Natural killer cell (primary cell): ENCODE measurements around the gene SULT1A2. TPM values are rescaled to one million over a fixed set of nuclear protein-coding genes. Genes with fewer than 3 reads are reported as not detected.

ENCODE experiments used
- ATAC-seq, 3 donors: fragments of 150-1000 bp in 2 of 3; fragments of 200-7000 bp in 1 of 3; cut with Tn5 transposase; 1 replicate in 1 of 3; 2 replicates in 2 of 3; pipeline ENCODE4 v1.10.0; 2021; ENCODE audit warnings: mild to moderate bottlenecking in 2 of 3, moderate library complexity in 2 of 3
- DNase-seq, 2 donors: peaks; one replicate each; pipeline versions ENCODE4 v3.0.0 to v3.0.0-alpha.2; 2013 to 2021; ENCODE audit warnings: mixed read lengths in 1 of 2
- H3K27ac ChIP-seq: one replicate; pipeline ENCODE4 v1.5.1; 2013; ENCODE audit warnings: mild to moderate bottlenecking, low read length
- H3K27me3 ChIP-seq: one replicate; pipeline ENCODE4 v1.6.1; 2013; ENCODE audit warnings: low read length; ENCODE audit not compliant: control insufficient read depth, insufficient read depth
- H3K36me3 ChIP-seq: one replicate; pipeline ENCODE4 v1.6.1; 2013; ENCODE audit warnings: low read length; ENCODE audit not compliant: control insufficient read depth, insufficient read depth
- H3K4me1 ChIP-seq: one replicate; pipeline ENCODE4 v1.6.1; 2013; ENCODE audit warnings: low read length; ENCODE audit not compliant: control insufficient read depth, insufficient read depth
- H3K4me3 ChIP-seq: one replicate; pipeline ENCODE4 v1.5.1; 2013; ENCODE audit warnings: low read length
- H3K9me3 ChIP-seq: one replicate; pipeline ENCODE4 v1.6.1; 2013; ENCODE audit warnings: low read length; ENCODE audit not compliant: control insufficient read depth, insufficient read depth
- H3K27ac Mint-ChIP-seq, 2 donors: one replicate each; pipeline ENCODE4 v1.8.0; 2022; ENCODE audit warnings: mild to moderate bottlenecking in 2 of 2, mixed read lengths in 2 of 2, moderate library complexity in 1 of 2
- H3K27me3 Mint-ChIP-seq, 2 donors: one replicate each; pipeline ENCODE4 v1.8.0; 2022; ENCODE audit warnings: low read depth in 2 of 2, mixed read lengths in 2 of 2
- H3K36me3 Mint-ChIP-seq: one replicate; pipeline ENCODE4 v1.8.0; 2022; ENCODE audit warnings: mixed read lengths
- H3K4me1 Mint-ChIP-seq, 2 donors: one replicate each; pipeline ENCODE4 v1.8.0; 2022; ENCODE audit warnings: mixed read lengths in 2 of 2
- H3K4me3 Mint-ChIP-seq: one replicate; pipeline ENCODE4 v1.8.0; 2022; ENCODE audit warnings: mild to moderate bottlenecking, moderate library complexity, mixed read lengths
- H3K9me3 Mint-ChIP-seq, 2 donors: one replicate each; pipeline ENCODE4 v1.8.0; 2022; ENCODE audit warnings: mixed read lengths in 2 of 2
- CTCF ChIP-seq: fragments of 200-600 bp; IDR thresholded peaks from one replicate; pipeline ENCODE4 v1.8.0; 2022; ENCODE audit warnings: antibody characterized with exemption
- WGBS: methylation state at CpG from one replicate; pipeline ENCODE4 v1.1.7; 2013; ENCODE audit warnings: missing lambda C conversion rate; ENCODE audit not compliant: insufficient coverage; 5-methylcytosine and 5-hydroxymethylcytosine counted together
- intact Hi-C: fragments of 100-400 bp; cut with micrococcal nuclease; formaldehyde crosslinking; loops from one replicate; pipeline ENCODE4 v1.14.2; 2022
- total RNA-seq, 4 donors: library from RNA; stranded (reverse); fragments of 120-200 nt in 1 of 4; gene quantifications; one replicate each; pipeline versions ENCODE4 v1.2.3 to v1.2.4, GENCODE V29; 2013 to 2022

The SULT1A2 gene
- total RNA-seq, 3 donors from 2014 or later (not counting 1 experiment from before 2014, with no cell fraction given), result 0.40 TPM; not detected in 2

GRCh38 chr16:28590384-28591340 lies 6.2 kb downstream of the SULT1A2 start:
- Mint-ChIP-seq H3K27me3 (no peaks in the 10 kb centered on the region), H3K9me3 (no peaks in the 10 kb centered on the region), H3K36me3 (peaks cover 7% of the 10 kb centered on the region), H3K4me1 (peaks cover 0 to 6% of the 10 kb centered on the region in 2 donors), H3K4me3 (no peak overlapping the region), H3K27ac (peak overlapping the region in 1 of 2 donors; percentile 16)
- no peak for DNase-seq
- no peaks in the 10 kb centered on the region for H3K9me3 ChIP-seq
- intact Hi-C loops, result no loop called here
- no peak overlapping the region for H3K27ac ChIP-seq
- H3K4me3 ChIP-seq, result no peak overlapping the region
- no peak for ATAC-seq
- no peaks in the 10 kb centered on the region for H3K4me1 ChIP-seq
- no peak for TF ChIP-seq CTCF
- 98% methylated on average over 22 of the region's 22 CpGs for WGBS
- no peaks in the 10 kb centered on the region for H3K27me3 ChIP-seq
- H3K36me3 ChIP-seq, result peaks cover 50% of the 10 kb centered on the region

GRCh38 chr16:28589930-28590329 lies 6.9 kb downstream of the SULT1A2 start:
- H3K4me1 Mint-ChIP-seq, result peaks cover 0 to 6% of the 10 kb centered on the region in 2 donors
- TF ChIP-seq CTCF, result no peak
- peaks cover 7% of the 10 kb centered on the region for H3K36me3 Mint-ChIP-seq
- H3K9me3 Mint-ChIP-seq, result no peaks in the 10 kb centered on the region
- no peaks in the 10 kb centered on the region for H3K27me3 Mint-ChIP-seq
- WGBS, result 99% methylated on average over 13 of the region's 13 CpGs
- no peak overlapping the region for H3K27ac Mint-ChIP-seq
- Histone ChIP-seq H3K27me3 (no peaks in the 10 kb centered on the region), H3K9me3 (no peaks in the 10 kb centered on the region), H3K27ac (no peak overlapping the region), H3K4me1 (no peaks in the 10 kb centered on the region), H3K36me3 (peaks cover 56% of the 10 kb centered on the region), H3K4me3 (no peak overlapping the region)
- DNase-seq (no peak), ATAC-seq (no peak)
- H3K4me3 Mint-ChIP-seq, result no peak overlapping the region
- intact Hi-C loops, result no loop called here

DNA sequence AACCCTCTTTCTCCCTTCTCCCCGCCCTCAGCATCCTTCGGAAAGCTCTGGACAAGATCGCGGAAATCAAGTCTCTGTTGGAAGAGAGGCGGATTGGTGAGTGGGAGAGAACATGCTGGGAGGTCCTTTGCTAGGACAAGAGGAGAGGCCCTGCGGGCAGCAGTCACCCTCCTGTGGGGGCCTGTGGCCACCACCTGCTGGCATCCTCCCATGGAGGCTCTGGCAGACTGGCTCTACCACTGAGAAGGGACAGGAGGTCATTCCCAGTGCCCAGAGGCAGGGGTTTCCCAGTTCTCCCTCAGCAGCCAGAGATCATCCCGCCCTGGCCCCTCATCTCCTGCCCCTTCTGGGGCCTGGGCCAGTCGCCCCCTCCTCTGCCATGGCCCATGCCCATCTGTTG lies 7.8 kb downstream of the SULT1A2 start:
- Mint-ChIP-seq H3K27ac (no peak overlapping the region), H3K36me3 (peaks cover 7% of the 10 kb centered on the region), H3K4me3 (no peak overlapping the region), H3K27me3 (no peaks in the 10 kb centered on the region), H3K9me3 (no peaks in the 10 kb centered on the region), H3K4me1 (peaks cover 0 to 6% of the 10 kb centered on the region in 2 donors)
- no peaks in the 10 kb centered on the region for H3K9me3 ChIP-seq
- H3K27me3 ChIP-seq, result no peaks in the 10 kb centered on the region
- no peak for ATAC-seq
- H3K36me3 ChIP-seq, result peaks cover 59% of the 10 kb centered on the region
- no peaks in the 10 kb centered on the region for H3K4me1 ChIP-seq
- DNase-seq, result no peak
- H3K4me3 ChIP-seq, result no peak overlapping the region
- no peak for TF ChIP-seq CTCF
- WGBS, result 99% methylated on average over 8 of the region's 8 CpGs
- intact Hi-C loops, result no loop called here
- no peak overlapping the region for H3K27ac ChIP-seq
